ENCODE data around the gene UBR4. TPM values are rescaled to one million over a fixed set of nuclear protein-coding genes. Genes with fewer than 3 reads are reported as not detected.

Gene UBR4
- total RNA-seq, 4 donors from 2014 or later, result 214 to 324 (median 272) TPM

- Histone ChIP-seq H3K27ac (no peak overlapping the region), H3K4me3 (no peak overlapping the region), H3K4me1 (no peaks in the 10 kb centered on the region), H3K36me3 (peaks cover 100% of the 10 kb centered on the region), H3K27me3 (no peaks in the 10 kb centered on the region), H3K9me3 (no peaks in the 10 kb centered on the region)
- TF ChIP-seq EP300 (IDR thresholded peaks at IDR 0.05) (no peak), CTCF (IDR thresholded peaks at IDR 0.05) (no peak), POLR2AphosphoS5 (IDR thresholded peaks at IDR 0.05) (no peak), POLR2A (IDR thresholded peaks at IDR 0.05) (no peak)
- 78% methylated on average over 6 of the region's 7 CpGs for WGBS
- no peak for DNase-seq (ENCODE audit: low spot score in 2 of 2)
Measured at GRCh38 chr1:19112891-19113696, 97.0 kb downstream of the UBR4 start.

- Histone ChIP-seq H3K36me3 (peaks cover 99% of the 10 kb centered on the region), H3K4me3 (no peak overlapping the region), H3K9me3 (no peaks in the 10 kb centered on the region), H3K27me3 (no peaks in the 10 kb centered on the region), H3K4me1 (no peaks in the 10 kb centered on the region), H3K27ac (no peak overlapping the region)
- no peak for DNase-seq (ENCODE audit: low spot score in 2 of 2)
- WGBS, result 85% methylated on average over 11 of the region's 11 CpGs
- TF ChIP-seq POLR2A (IDR thresholded peaks at IDR 0.05) (no peak), POLR2AphosphoS5 (IDR thresholded peaks at IDR 0.05) (no peak), CTCF (IDR thresholded peaks at IDR 0.05) (no peak), EP300 (IDR thresholded peaks at IDR 0.05) (no peak)
Measured at GRCh38 chr1:19110257-19110927, 99.7 kb downstream of the UBR4 start.

GRCh38 chr1:19109545-19109944 is 100.5 kb downstream of the UBR4 start:
- Histone ChIP-seq H3K9me3 (no peaks in the 10 kb centered on the region), H3K27ac (no peak overlapping the region), H3K4me3 (no peak overlapping the region), H3K4me1 (no peaks in the 10 kb centered on the region), H3K27me3 (no peaks in the 10 kb centered on the region), H3K36me3 (peaks cover 99% of the 10 kb centered on the region)
- DNase-seq (ENCODE audit: low spot score in 2 of 2), result no peak
- 85% methylated on average over 3 of the region's 3 CpGs for WGBS
- TF ChIP-seq CTCF (IDR thresholded peaks at IDR 0.05) (no peak), POLR2AphosphoS5 (IDR thresholded peaks at IDR 0.05) (no peak), EP300 (IDR thresholded peaks at IDR 0.05) (no peak), POLR2A (IDR thresholded peaks at IDR 0.05) (no peak)

- DNase-seq (ENCODE audit: low spot score in 2 of 2), result no peak
- 91% methylated on average over 8 of the region's 8 CpGs for WGBS
- H3K27ac ChIP-seq, result no peak overlapping the region
- H3K4me1 ChIP-seq, result no peaks in the 10 kb centered on the region
- no peaks in the 10 kb centered on the region for H3K27me3 ChIP-seq
- H3K4me3 ChIP-seq, result no peak overlapping the region
- no peaks in the 10 kb centered on the region for H3K9me3 ChIP-seq
- no peak for TF ChIP-seq POLR2A (IDR thresholded peaks at IDR 0.05)
- TF ChIP-seq EP300 (IDR thresholded peaks at IDR 0.05), result no peak
- no peak for TF ChIP-seq CTCF (IDR thresholded peaks at IDR 0.05)
- TF ChIP-seq POLR2AphosphoS5 (IDR thresholded peaks at IDR 0.05), result no peak
- H3K36me3 ChIP-seq, result peaks cover 100% of the 10 kb centered on the region
Measured at GRCh38 chr1:19101244-19101643, 108.8 kb downstream of the UBR4 start.

- no peak for TF ChIP-seq CTCF (IDR thresholded peaks at IDR 0.05)
- TF ChIP-seq EP300 (IDR thresholded peaks at IDR 0.05), result no peak
- no peak for TF ChIP-seq POLR2A (IDR thresholded peaks at IDR 0.05)
- TF ChIP-seq POLR2AphosphoS5 (IDR thresholded peaks at IDR 0.05), result no peak
- 95% methylated on average over 5 of the region's 5 CpGs for WGBS
- H3K27ac ChIP-seq, result no peak overlapping the region
- H3K27me3 ChIP-seq, result no peaks in the 10 kb centered on the region
- H3K4me1 ChIP-seq, result no peaks in the 10 kb centered on the region
- H3K36me3 ChIP-seq, result peaks cover 100% of the 10 kb centered on the region
- DNase-seq (ENCODE audit: low spot score in 2 of 2), result no peak
- H3K4me3 ChIP-seq, result no peak overlapping the region
- no peaks in the 10 kb centered on the region for H3K9me3 ChIP-seq
Measured at GRCh38 chr1:19100028-19100427, 110.0 kb downstream of the UBR4 start.

Data from suprapubic skin (tissue), 4 donors.